Measurements from ENCODE around the gene MACROD1.
"Not testable (repeated sequence)": the region's sequence is repeated elsewhere in the genome, so short reads cannot be mapped to it uniquely, and the experiment has no call there.

Gene MACROD1

GRCh38 chr11:63986156-63986931, 179.6 kb downstream of the MACROD1 start, which contains the start of gene OTUB1:
Gene OTUB1 (plus strand): TSS chr11:63986438. CDS start chr11:63986457, 19 bp downstream.
- TF ChIP-seq TAF1 (IDR thresholded peaks at IDR 0.05; ENCODE audit: low read depth, low read length) (peak; percentile 98), SPI1 (IDR thresholded peaks at IDR 0.05; ENCODE audit: low read depth, low read length) (no peak), POLR2AphosphoS5 (IDR thresholded peaks at IDR 0.05; ENCODE audit: low read depth, low read length) (peak; percentile 73; the same call in 1 of the 2 replicates), POU2F2 (IDR thresholded peaks at IDR 0.05; ENCODE audit: low read depth, low read length) (peak; percentile 51; the same call in 1 of the 2 replicates), POLR2A (IDR thresholded peaks at IDR 0.05; ENCODE audit: low read depth, low read length) (peak; percentile 83), PAX5 (IDR thresholded peaks at IDR 0.05; ENCODE audit: insufficient read depth, low read length, severe bottlenecking) (no peak)
- peak; percentile 98 for DNase-seq (ENCODE audit: insufficient read length, low spot score)
- FAIRE-seq, result peak; percentile 96

GRCh38 chr11:63985812-63986155, 180.1 kb downstream of the MACROD1 start:
- TF ChIP-seq POLR2AphosphoS5 (IDR thresholded peaks at IDR 0.05; ENCODE audit: low read depth, low read length) (no peak), TAF1 (IDR thresholded peaks at IDR 0.05; ENCODE audit: low read depth, low read length) (0 out of 2 replicates have a peak, but pooled peaks have one; percentile 18), SPI1 (IDR thresholded peaks at IDR 0.05; ENCODE audit: low read depth, low read length) (peak; percentile 54)
- DNase-seq (ENCODE audit: insufficient read length, low spot score) (peak; percentile 70), FAIRE-seq (no peak)

GRCh38 chr11:63979426-63979825, 186.5 kb downstream of the MACROD1 start:
- FAIRE-seq (no peak), DNase-seq (ENCODE audit: insufficient read length, low spot score) (no peak)
- no peak for TF ChIP-seq PAX5 (IDR thresholded peaks at IDR 0.05; ENCODE audit: insufficient read depth, low read length, severe bottlenecking)
- TF ChIP-seq POU2F2 (IDR thresholded peaks at IDR 0.05; ENCODE audit: low read depth, low read length), result no peak
- no peak for TF ChIP-seq POLR2A (IDR thresholded peaks at IDR 0.05; ENCODE audit: low read depth, low read length)
- TF ChIP-seq SPI1 (IDR thresholded peaks at IDR 0.05; ENCODE audit: low read depth, low read length), result no peak
- TF ChIP-seq TAF1 (IDR thresholded peaks at IDR 0.05; ENCODE audit: low read depth, low read length), result no peak
- no peak for TF ChIP-seq POLR2AphosphoS5 (IDR thresholded peaks at IDR 0.05; ENCODE audit: low read depth, low read length)

- no peak for TF ChIP-seq POU2F2 (IDR thresholded peaks at IDR 0.05; ENCODE audit: low read depth, low read length)
- no peak; the same call in 1 of the 2 replicates for TF ChIP-seq POLR2AphosphoS5 (IDR thresholded peaks at IDR 0.05; ENCODE audit: low read depth, low read length)
- TF ChIP-seq SPI1 (IDR thresholded peaks at IDR 0.05; ENCODE audit: low read depth, low read length), result no peak
- TF ChIP-seq TAF1 (IDR thresholded peaks at IDR 0.05; ENCODE audit: low read depth, low read length), result no peak
- no peak for TF ChIP-seq PAX5 (IDR thresholded peaks at IDR 0.05; ENCODE audit: insufficient read depth, low read length, severe bottlenecking)
- no peak for TF ChIP-seq POLR2A (IDR thresholded peaks at IDR 0.05; ENCODE audit: low read depth, low read length)
- DNase-seq (ENCODE audit: insufficient read length, low spot score), result no peak
- no peak for FAIRE-seq
These were observed 187.2 kb downstream of the MACROD1 start for GRCh38 chr11:63978551-63979239.

GRCh38 chr11:63974259-63975143, 191.4 kb downstream of the MACROD1 start, which contains the start of gene COX8A:
Gene COX8A (plus strand): TSS chr11:63974620. CDS start chr11:63974681, 61 bp downstream.
- DNase-seq (ENCODE audit: insufficient read length, low spot score), result peak; percentile 96
- peak; percentile 69 for TF ChIP-seq POLR2A (IDR thresholded peaks at IDR 0.05; ENCODE audit: low read depth, low read length)
- TF ChIP-seq TAF1 (IDR thresholded peaks at IDR 0.05; ENCODE audit: low read depth, low read length), result peak; percentile 60; the same call in 1 of the 2 replicates
- TF ChIP-seq POU2F2 (IDR thresholded peaks at IDR 0.05; ENCODE audit: low read depth, low read length), result no peak
- TF ChIP-seq SPI1 (IDR thresholded peaks at IDR 0.05; ENCODE audit: low read depth, low read length), result peak; percentile 32
- peak; percentile 90 for TF ChIP-seq POLR2AphosphoS5 (IDR thresholded peaks at IDR 0.05; ENCODE audit: low read depth, low read length)
- FAIRE-seq, result peak; percentile 92

- not testable (repeated sequence) for DNase-seq (ENCODE audit: insufficient read length, low spot score); FAIRE-seq
These were observed 192.0 kb downstream of the MACROD1 start for GRCh38 chr11:63973912-63974258.

GRCh38 chr11:63970902-63971301, 195.0 kb downstream of the MACROD1 start:
- no peak for FAIRE-seq
- TF ChIP-seq POU2F2 (IDR thresholded peaks at IDR 0.05; ENCODE audit: low read depth, low read length), result no peak
- no peak for TF ChIP-seq POLR2A (IDR thresholded peaks at IDR 0.05; ENCODE audit: low read depth, low read length)
- no peak for TF ChIP-seq SPI1 (IDR thresholded peaks at IDR 0.05; ENCODE audit: low read depth, low read length)
- TF ChIP-seq PAX5 (IDR thresholded peaks at IDR 0.05; ENCODE audit: insufficient read depth, low read length, severe bottlenecking), result no peak
- DNase-seq (ENCODE audit: insufficient read length, low spot score), result no peak

- TF ChIP-seq TAF1 (IDR thresholded peaks at IDR 0.05; ENCODE audit: low read depth, low read length), result no peak
- TF ChIP-seq POLR2AphosphoS5 (IDR thresholded peaks at IDR 0.05; ENCODE audit: low read depth, low read length), result no peak
- no peak for TF ChIP-seq POU2F2 (IDR thresholded peaks at IDR 0.05; ENCODE audit: low read depth, low read length)
- TF ChIP-seq POLR2A (IDR thresholded peaks at IDR 0.05; ENCODE audit: low read depth, low read length), result no peak
- no peak for TF ChIP-seq SPI1 (IDR thresholded peaks at IDR 0.05; ENCODE audit: low read depth, low read length)
- no peak for TF ChIP-seq PAX5 (IDR thresholded peaks at IDR 0.05; ENCODE audit: insufficient read depth, low read length, severe bottlenecking)
- DNase-seq (ENCODE audit: insufficient read length, low spot score), result no peak
- no peak for FAIRE-seq
These were observed 196.5 kb downstream of the MACROD1 start for GRCh38 chr11:63969461-63969860.

- FAIRE-seq, result no peak
- TF ChIP-seq POLR2AphosphoS5 (IDR thresholded peaks at IDR 0.05; ENCODE audit: low read depth, low read length), result no peak
- TF ChIP-seq POLR2A (IDR thresholded peaks at IDR 0.05; ENCODE audit: low read depth, low read length), result no peak
- TF ChIP-seq POU2F2 (IDR thresholded peaks at IDR 0.05; ENCODE audit: low read depth, low read length), result no peak
- no peak for TF ChIP-seq SPI1 (IDR thresholded peaks at IDR 0.05; ENCODE audit: low read depth, low read length)
- TF ChIP-seq PAX5 (IDR thresholded peaks at IDR 0.05; ENCODE audit: insufficient read depth, low read length, severe bottlenecking), result no peak
- TF ChIP-seq TAF1 (IDR thresholded peaks at IDR 0.05; ENCODE audit: low read depth, low read length), result no peak
- no peak for DNase-seq (ENCODE audit: insufficient read length, low spot score)
These were observed 199.5 kb downstream of the MACROD1 start for GRCh38 chr11:63966444-63966843.

- DNase-seq (ENCODE audit: insufficient read length, low spot score); FAIRE-seq: not testable (repeated sequence)
These were observed 202.0 kb downstream of the MACROD1 start for GRCh38 chr11:63963895-63964294.
